Hepatocyte (in vitro differentiated cells): ENCODE data around the gene ARHGAP26. TPM values are rescaled to one million over a fixed set of nuclear protein-coding genes. Genes with fewer than 3 reads are reported as not detected.
"Not testable (repeated sequence)": the region's sequence is repeated elsewhere in the genome, so short reads cannot be mapped to it uniquely, and the experiment has no call there.

Experiments
- DNase-seq: peaks from one replicate; pipeline ENCODE4 v3.0.0-alpha.2; 2016; ENCODE audit warnings: low spot score
- H2AFZ ChIP-seq: fragments of 200-600 bp; sonication (generic); 2 replicates; pipeline ENCODE4 v1.6.0; 2016; ENCODE audit warnings: antibody characterized with exemption, mild to moderate bottlenecking
- H3K27ac ChIP-seq: fragments of 200-600 bp; sonication (generic); 2 replicates; pipeline ENCODE4 v1.5.1; 2016; ENCODE audit warnings: mild to moderate bottlenecking
- H3K27me3 ChIP-seq: fragments of 200-600 bp; sonication (generic); 2 replicates; pipeline ENCODE4 v1.6.1; 2016
- H3K36me3 ChIP-seq: fragments of 200-600 bp; sonication (generic); replicated peaks from 2 replicates; pipeline ENCODE4 v1.5.1; 2016; ENCODE audit warnings: low read depth; ENCODE audit not compliant: insufficient read depth
- H3K4me1 ChIP-seq: fragments of 200-600 bp; sonication (generic); 2 replicates; pipeline ENCODE4 v1.5.1; 2016; ENCODE audit warnings: mild to moderate bottlenecking, moderate library complexity; ENCODE audit not compliant: insufficient read depth
- H3K4me2 ChIP-seq: fragments of 200-600 bp; sonication (generic); 2 replicates; pipeline ENCODE4 v1.6.0; 2016
- H3K4me3 ChIP-seq: fragments of 200-600 bp; sonication (generic); 2 replicates; pipeline ENCODE4 v1.5.1; 2016; ENCODE audit warnings: mild to moderate bottlenecking
- H3K79me2 ChIP-seq: fragments of 200-600 bp; sonication (generic); 2 replicates; pipeline ENCODE4 v1.6.0; 2017; ENCODE audit warnings: mild to moderate bottlenecking
- H3K9me2 ChIP-seq: fragments of 200-600 bp; sonication (generic); replicated peaks from 2 replicates; pipeline ENCODE4 v1.6.0; 2017; ENCODE audit warnings: mild to moderate bottlenecking; ENCODE audit not compliant: insufficient read depth
- H3K9me3 ChIP-seq: fragments of 200-600 bp; sonication (generic); 2 replicates; pipeline ENCODE4 v1.5.1; 2016; ENCODE audit warnings: low read depth, mild to moderate bottlenecking
- H4K20me1 ChIP-seq: fragments of 200-600 bp; sonication (generic); 2 replicates; pipeline ENCODE4 v1.6.0; 2016; ENCODE audit warnings: mild to moderate bottlenecking; ENCODE audit not compliant: insufficient read depth, poor library complexity, severe bottlenecking
- CTCF ChIP-seq: fragments of 200-600 bp; sonication (generic); IDR thresholded peaks from 2 replicates; pipeline ENCODE4 v1.5.1; 2016; ENCODE audit warnings: antibody characterized with exemption, mild to moderate bottlenecking; ENCODE audit not compliant: poor library complexity
- EZH2 ChIP-seq: fragments of 200-600 bp; sonication (generic); IDR thresholded peaks from 2 replicates; pipeline ENCODE4 v1.6.1; 2016; ENCODE audit warnings: antibody characterized with exemption, mild to moderate bottlenecking, borderline replicate concordance
- EZH2phosphoT487 ChIP-seq: fragments of 200-600 bp; sonication (generic); IDR thresholded peaks from one replicate; pipeline ENCODE4 v1.6.1; 2018; ENCODE audit warnings: antibody characterized with exemption, mild to moderate bottlenecking, low read depth, moderate library complexity; ENCODE audit not compliant: unreplicated experiment, severe bottlenecking
- WGBS: methylation state at CpG from one replicate; pipeline ENCODE4 v1.1.6; 2016; ENCODE audit warnings: low lambda C conversion rate; ENCODE audit errors: missing lambda C conversion rate; 5-methylcytosine and 5-hydroxymethylcytosine counted together
- polyA plus RNA-seq: library from polyadenylated mRNA; unstranded; fragments of >200 nt; fragmentation: Nextera tagmentation; extraction: Ambion mirVana; gene quantifications from 2 replicates; pipeline ENCODE4 v1.2.1, GENCODE V29; 2016
- total RNA-seq: library from RNA; depleted of rRNA; stranded (reverse); fragments of >200 nt; gene quantifications from 2 replicates; pipeline ENCODE4 v1.2.3, GENCODE V29; 2014

The ARHGAP26 gene
- total and polyA plus RNA-seq, 2 experiments from 2014 or later: 16.5 to 19.8 TPM

GRCh38 chr5:142961440-142962173 is 191.4 kb downstream of the ARHGAP26 start:
- H3K27me3 ChIP-seq: no peaks in the 10 kb centered on the region
- TF ChIP-seq EZH2phosphoT487: no peak
- no peak for TF ChIP-seq CTCF
- no peak for TF ChIP-seq EZH2
- H3K36me3 ChIP-seq: no peaks in the 10 kb centered on the region
- no peaks in the 10 kb centered on the region for H3K4me1 ChIP-seq
- no peak overlapping the region for H2AFZ ChIP-seq
- H3K4me2 ChIP-seq: peak overlapping the region; percentile 13
- H4K20me1 ChIP-seq: no peaks in the 10 kb centered on the region
- no peak overlapping the region for H3K27ac ChIP-seq
- DNase-seq: no peak
- H3K79me2 ChIP-seq: no peaks in the 10 kb centered on the region
- no peak overlapping the region for H3K4me3 ChIP-seq
- WGBS: 53% methylated on average over 5 of the region's 5 CpGs
- no peaks in the 10 kb centered on the region for H3K9me3 ChIP-seq
- no peaks in the 10 kb centered on the region for H3K9me2 ChIP-seq

GRCh38 chr5:142962174-142962533 is 192.0 kb downstream of the ARHGAP26 start:
- no peak for DNase-seq
- H4K20me1 ChIP-seq: no peaks in the 10 kb centered on the region
- H3K36me3 ChIP-seq: no peaks in the 10 kb centered on the region
- H3K27me3 ChIP-seq: no peaks in the 10 kb centered on the region
- peak overlapping the region; percentile 13 for H3K4me2 ChIP-seq
- H3K9me3 ChIP-seq: no peaks in the 10 kb centered on the region
- H2AFZ ChIP-seq: no peak overlapping the region
- no peak overlapping the region for H3K27ac ChIP-seq
- 97% methylated on average over 1 of the region's 1 CpG for WGBS
- no peak overlapping the region for H3K4me3 ChIP-seq
- TF ChIP-seq EZH2 (no peak), CTCF (no peak), EZH2phosphoT487 (no peak)
- no peaks in the 10 kb centered on the region for H3K4me1 ChIP-seq
- H3K79me2 ChIP-seq: no peaks in the 10 kb centered on the region
- H3K9me2 ChIP-seq: no peaks in the 10 kb centered on the region

- not testable (repeated sequence) for DNase-seq, H4K20me1 ChIP-seq, H3K27ac ChIP-seq, H3K27me3 ChIP-seq, H3K79me2 ChIP-seq, H3K4me3 ChIP-seq, H3K9me3 ChIP-seq, H3K9me2 ChIP-seq, H3K36me3 ChIP-seq, H3K4me1 ChIP-seq, H2AFZ ChIP-seq
- peak overlapping the region; percentile 2 for H3K4me2 ChIP-seq
- TF ChIP-seq CTCF: peak; percentile 39
- 56% methylated on average over 17 of the region's 17 CpGs for WGBS
Measured at GRCh38 chr5:142965258-142966120, 195.3 kb downstream of the ARHGAP26 start.
